ENCODE measurements around the gene NTNG2.

Gene NTNG2

GRCh38 chr9:132238026-132238972 is 76.4 kb downstream of the NTNG2 start:
- no peak for DNase-seq

- DNase-seq, result no peak
Measured at GRCh38 chr9:132238992-132239391, 77.1 kb downstream of the NTNG2 start.

- no peak for DNase-seq
Measured at GRCh38 chr9:132239518-132239917, 77.7 kb downstream of the NTNG2 start.

GRCh38 chr9:132239999-132240840 is 78.4 kb downstream of the NTNG2 start:
- DNase-seq, result no peak

GRCh38 chr9:132240841-132241482 is 79.1 kb downstream of the NTNG2 start:
- peak; percentile 99 for DNase-seq

- no peak for DNase-seq
Measured at GRCh38 chr9:132241483-132241839, 79.6 kb downstream of the NTNG2 start.

GRCh38 chr9:132241840-132242620 is 80.2 kb downstream of the NTNG2 start:
- DNase-seq, result peak; percentile 47

GRCh38 chr9:132242621-132243155 is 80.8 kb downstream of the NTNG2 start:
- no peak for DNase-seq

GRCh38 chr9:132243156-132244074 is 81.6 kb downstream of the NTNG2 start:
- DNase-seq, result no peak

GRCh38 chr9:132244582-132245455 is 83.0 kb downstream of the NTNG2 start:
- no peak for DNase-seq

- DNase-seq, result no peak
Measured at GRCh38 chr9:132245465-132245864, 83.6 kb downstream of the NTNG2 start.

- no peak for DNase-seq
Measured at GRCh38 chr9:132247942-132248341, 86.1 kb downstream of the NTNG2 start.

GRCh38 chr9:132249123-132249522 is 87.3 kb downstream of the NTNG2 start:
- DNase-seq, result no peak

- DNase-seq, result no peak
Measured at GRCh38 chr9:132249690-132250089, 87.8 kb downstream of the NTNG2 start.

GRCh38 chr9:132250324-132251262 is 88.7 kb downstream of the NTNG2 start:
- no peak for DNase-seq

- no peak for DNase-seq
Measured at GRCh38 chr9:132260846-132261245, 99.0 kb downstream of the NTNG2 start.

- no peak for DNase-seq
Measured at GRCh38 chr9:132266017-132266416, 104.2 kb downstream of the NTNG2 start.

GRCh38 chr9:132267660-132268059 is 105.8 kb downstream of the NTNG2 start:
- no peak for DNase-seq
